IPS-18c (cell line): ENCODE data around the gene TPRN.

Experiments used
- H3K4me3 ChIP-seq: 2 replicates; pipeline ENCODE4 v1.7.0; 2013; ENCODE audit warnings: low read depth, mild to moderate bottlenecking, low read length, moderate library complexity; ENCODE audit not compliant: insufficient read depth
- H3K9me3 ChIP-seq: one replicate; pipeline ENCODE4 v1.6.1; 2013; ENCODE audit warnings: mild to moderate bottlenecking, low read length, moderate library complexity; ENCODE audit not compliant: control insufficient read depth, insufficient read depth

The TPRN gene

GRCh38 chr9:137228506-137228967, 28.0 kb upstream of the TPRN start:
- Histone ChIP-seq H3K9me3 (no peaks in the 10 kb centered on the region), H3K4me3 (no peak overlapping the region)

GRCh38 chr9:137227853-137228505, 27.4 kb upstream of the TPRN start:
- H3K9me3 ChIP-seq, result no peaks in the 10 kb centered on the region
- H3K4me3 ChIP-seq, result no peak overlapping the region

- no peak within 1 kb of the TSS for H3K4me3 ChIP-seq
- no peaks in the 10 kb centered on the region for H3K9me3 ChIP-seq
Measured at GRCh38 chr9:137227054-137227852, 26.7 kb upstream of the TPRN start, which contains the start of gene RNF224. Gene RNF224 (plus strand): TSS chr9:137227502. CDS start chr9:137228336, 834 bp downstream.

GRCh38 chr9:137226338-137227053, 26.0 kb upstream of the TPRN start:
- no peak overlapping the region for H3K4me3 ChIP-seq

GRCh38 chr9:137225699-137226331, 25.3 kb upstream of the TPRN start:
- H3K4me3 ChIP-seq, result no peak overlapping the region
- H3K9me3 ChIP-seq, result peaks cover 2% of the 10 kb centered on the region

More at GRCh38 chr9:137226338-137227053, 26.0 kb upstream of the TPRN start:
- peaks cover 1% of the 10 kb centered on the region for H3K9me3 ChIP-seq

- peak within 1 kb of the TSS; percentile 80 for H3K4me3 ChIP-seq
- H3K9me3 ChIP-seq, result peaks cover 2% of the 10 kb centered on the region
Measured at GRCh38 chr9:137224830-137225694, 24.5 kb upstream of the TPRN start, which contains the start of gene CYSRT1. Gene CYSRT1 (plus strand): TSS chr9:137225174. CDS start chr9:137225622, 448 bp downstream.

- Histone ChIP-seq H3K4me3 (peak overlapping the region; percentile 80), H3K9me3 (peaks cover 2% of the 10 kb centered on the region)
Measured at GRCh38 chr9:137223078-137223970, 22.8 kb upstream of the TPRN start.

GRCh38 chr9:137222190-137223077, 21.9 kb upstream of the TPRN start, which contains the start of gene RNF208:
Gene RNF208 (minus strand): TSS chr9:137222240. CDS start chr9:137221212, 1,028 bp downstream.
- Histone ChIP-seq H3K4me3 (peak within 1 kb of the TSS; percentile 66), H3K9me3 (peaks cover 2% of the 10 kb centered on the region)

GRCh38 chr9:137221506-137222111, 21.1 kb upstream of the TPRN start:
- peaks cover 2% of the 10 kb centered on the region for H3K9me3 ChIP-seq
- H3K4me3 ChIP-seq, result peak overlapping the region; percentile 44

- peaks cover 2% of the 10 kb centered on the region for H3K9me3 ChIP-seq
- H3K4me3 ChIP-seq, result 0 out of 2 replicates have a peak overlapping the region, but pooled peaks have one; percentile 44
Measured at GRCh38 chr9:137221095-137221505, 20.6 kb upstream of the TPRN start.

GRCh38 chr9:137220317-137221094, 20.0 kb upstream of the TPRN start:
- Histone ChIP-seq H3K9me3 (peaks cover 2% of the 10 kb centered on the region), H3K4me3 (no peak overlapping the region)

GRCh38 chr9:137219757-137220316, 19.3 kb upstream of the TPRN start:
- Histone ChIP-seq H3K9me3 (peaks cover 4% of the 10 kb centered on the region), H3K4me3 (no peak overlapping the region)

- Histone ChIP-seq H3K4me3 (no peak overlapping the region; the same call in 1 of the 2 replicates), H3K9me3 (peaks cover 4% of the 10 kb centered on the region)
Measured at GRCh38 chr9:137218754-137219271, 18.3 kb upstream of the TPRN start.
